ENCODE results near the gene TBC1D21.

- TF ChIP-seq RXRA (IDR thresholded peaks at IDR 0.05; ENCODE audit: insufficient read depth, low read depth, low read length) (no peak), ZNF274 (IDR thresholded peaks at IDR 0.05; ENCODE audit: borderline replicate concordance, extremely low read depth, low read length) (no peak), CTCF (IDR thresholded peaks at IDR 0.05; ENCODE audit: control extremely low read depth in 1 of 3, insufficient read depth in 1 of 3, low read depth in 1 of 3, low read length in 3 of 3) (no peak), POLR2A (IDR thresholded peaks at IDR 0.05; ENCODE audit: control extremely low read depth in 1 of 2, low read depth in 2 of 2, low read length in 2 of 2) (no peak), SIX5 (IDR thresholded peaks at IDR 0.05; ENCODE audit: low read depth, low read length) (no peak), E2F6 (IDR thresholded peaks at IDR 0.05) (no peak), EGR1 (IDR thresholded peaks at IDR 0.05; ENCODE audit: borderline replicate concordance, low read depth, low read length) (no peak), USF2 (IDR thresholded peaks at IDR 0.05; ENCODE audit: low read length) (no peak), RAD21 (IDR thresholded peaks at IDR 0.05 in 1 of 2, conservative IDR thresholded peaks at IDR 0.05 in 1 of 2; ENCODE audit: low read depth in 2 of 2, low read length in 2 of 2) (no peak)
These were observed 62.2 kb downstream of the TBC1D21 start for GRCh38 chr15:73935547-73935946.

All from H1 (cell line).